Prostate gland (tissue), 2 donors: ENCODE measurements around the gene RPL15.

Experiments used
- POLR2AphosphoS5 ChIP-seq: sonication (generic); formaldehyde crosslinking; IDR thresholded peaks from one replicate; pipeline ENCODE4 v1.6.1; 2017; ENCODE audit warnings: antibody characterized with exemption
- TF ChIP-seq, protein P1 (sequence below), 4 experiments: fragments of 200-600 bp in 2 of 4; fragments of 450-650 bp in 2 of 4; sonication (generic) in 2 of 4; IDR thresholded peaks; 1 replicate in 3 of 4; 2 replicates in 1 of 4; pipeline ENCODE4 v1.5.1; 2016 to 2019; ENCODE audit warnings: antibody characterized with exemption in 4 of 4, mild to moderate bottlenecking in 2 of 4, moderate library complexity in 2 of 4

DNA sequence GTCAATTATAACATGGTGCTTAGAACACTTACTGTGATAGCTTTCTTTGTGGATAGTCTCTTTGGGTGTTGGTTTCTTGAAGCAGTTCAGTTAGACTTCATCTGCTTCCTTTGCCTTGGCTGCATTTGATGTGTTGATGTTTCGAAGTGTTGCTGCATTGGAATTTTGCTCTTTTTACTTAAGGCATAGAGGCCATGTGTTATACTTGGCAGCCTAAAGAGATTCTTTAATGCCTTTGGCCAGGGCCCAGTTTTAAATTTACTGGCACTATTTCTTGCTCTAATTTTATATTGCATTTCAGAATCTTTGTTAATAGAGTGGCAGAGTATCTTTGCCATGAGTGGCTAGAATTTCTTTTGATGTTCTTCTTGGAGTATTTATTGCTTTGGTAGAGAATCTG, 49.4 kb downstream of the RPL15 start:
- TF ChIP-seq, protein P1, sequence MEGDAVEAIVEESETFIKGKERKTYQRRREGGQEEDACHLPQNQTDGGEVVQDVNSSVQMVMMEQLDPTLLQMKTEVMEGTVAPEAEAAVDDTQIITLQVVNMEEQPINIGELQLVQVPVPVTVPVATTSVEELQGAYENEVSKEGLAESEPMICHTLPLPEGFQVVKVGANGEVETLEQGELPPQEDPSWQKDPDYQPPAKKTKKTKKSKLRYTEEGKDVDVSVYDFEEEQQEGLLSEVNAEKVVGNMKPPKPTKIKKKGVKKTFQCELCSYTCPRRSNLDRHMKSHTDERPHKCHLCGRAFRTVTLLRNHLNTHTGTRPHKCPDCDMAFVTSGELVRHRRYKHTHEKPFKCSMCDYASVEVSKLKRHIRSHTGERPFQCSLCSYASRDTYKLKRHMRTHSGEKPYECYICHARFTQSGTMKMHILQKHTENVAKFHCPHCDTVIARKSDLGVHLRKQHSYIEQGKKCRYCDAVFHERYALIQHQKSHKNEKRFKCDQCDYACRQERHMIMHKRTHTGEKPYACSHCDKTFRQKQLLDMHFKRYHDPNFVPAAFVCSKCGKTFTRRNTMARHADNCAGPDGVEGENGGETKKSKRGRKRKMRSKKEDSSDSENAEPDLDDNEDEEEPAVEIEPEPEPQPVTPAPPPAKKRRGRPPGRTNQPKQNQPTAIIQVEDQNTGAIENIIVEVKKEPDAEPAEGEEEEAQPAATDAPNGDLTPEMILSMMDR (IDR thresholded peaks at IDR 0.05) = no peak
- TF ChIP-seq POLR2AphosphoS5 = no peak
